Aortic smooth muscle cell (primary cell): Measurements from ENCODE around the gene UMAD1. TPM values are rescaled to one million over a fixed set of nuclear protein-coding genes. Genes with fewer than 3 reads are reported as not detected.

Source experiments
- total RNA-seq: library from RNA; depleted of rRNA; stranded (reverse); fragments of >200 nt; gene quantifications from 2 replicates; pipeline ENCODE4 v1.2.3, GENCODE V29; 2014

The UMAD1 gene
- 14.0 and 14.4 TPM in 2 replicates for total RNA-seq

DNA sequence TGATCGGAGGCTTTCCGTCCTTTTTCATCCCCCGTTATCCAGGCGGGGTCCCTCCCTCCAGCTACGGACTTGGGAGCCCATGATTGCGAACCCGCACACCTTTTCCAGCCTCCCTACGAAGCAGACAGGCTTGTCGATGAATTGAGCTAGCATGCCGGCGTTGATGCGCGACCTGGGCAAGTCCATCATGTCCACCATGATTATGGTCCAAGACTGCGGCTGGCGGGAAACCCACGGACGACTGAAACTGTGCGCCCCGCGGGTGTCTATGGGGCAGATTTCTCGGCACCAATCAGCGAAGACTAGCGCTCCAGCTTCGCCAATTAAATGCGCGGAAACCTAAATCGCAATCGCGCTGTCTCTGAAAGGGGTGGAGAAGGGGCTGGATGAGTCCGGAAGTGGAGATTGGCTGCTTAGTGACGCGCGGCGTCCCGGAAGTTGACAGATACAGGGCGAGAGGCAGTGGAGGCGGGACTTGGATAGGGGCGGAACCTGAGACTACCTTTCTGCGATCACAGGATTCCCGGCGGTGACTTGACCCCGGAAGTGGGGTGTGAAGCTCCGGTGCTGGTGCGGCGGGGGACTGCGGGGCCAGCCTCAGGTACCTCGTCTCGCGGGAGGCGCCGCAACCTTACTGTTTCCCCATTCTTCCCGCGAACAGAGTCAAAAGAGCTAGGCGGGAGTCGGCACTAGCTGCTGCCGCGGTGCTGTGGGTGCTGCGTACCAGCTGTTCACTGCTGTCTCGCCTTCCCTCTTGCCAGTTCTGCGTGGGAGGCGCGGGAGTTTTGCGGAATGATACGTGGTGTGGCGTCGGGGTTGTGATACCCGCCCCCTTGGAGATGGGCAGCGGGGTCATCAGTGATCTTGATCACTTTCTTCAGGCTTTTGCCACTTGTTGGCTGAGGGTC lies at the start of gene UMAD1:
TSS of gene UMAD1 (plus strand) at position 532 of the 908 bp plus-strand sequence. CDS start 32,620 bp downstream, outside the sequence.

DNA sequence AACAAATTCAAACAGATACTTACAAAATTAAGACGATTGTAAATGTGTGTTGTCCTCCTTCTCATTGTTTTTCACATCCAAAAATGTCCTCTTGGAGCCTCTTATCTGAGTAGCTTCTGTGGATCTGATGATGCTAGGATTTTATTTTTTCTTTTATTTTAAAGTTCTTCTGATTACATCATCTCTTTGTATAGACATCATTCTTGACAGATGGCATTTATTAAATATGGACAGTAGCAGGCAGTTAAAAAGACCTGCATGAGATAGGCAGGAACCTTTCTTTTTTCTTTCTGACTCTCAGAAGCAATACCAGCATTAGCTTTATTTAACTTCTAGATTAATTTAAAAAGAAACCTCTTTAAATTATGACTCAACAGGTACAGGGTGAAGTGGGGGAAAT lies 77.9 kb downstream of the UMAD1 start, which contains the start of gene RPA3:
TSS of gene RPA3 (minus strand) at position 116 of the 400 bp plus-strand sequence. CDS start 78,189 bp downstream, outside the sequence.

Other genes with a start within 250 kb of the UMAD1 start
- gene COL28A1, start 104.9 kb upstream of the UMAD1 start, total RNA-seq = 0.06 and 0.13 TPM in 2 replicates
- gene MIOS, start 73.9 kb upstream of the UMAD1 start, total RNA-seq = 26.1 and 27.6 TPM in 2 replicates
- gene RPA3, start 77.9 kb downstream of the UMAD1 start, total RNA-seq = 31.7 and 35.1 TPM in 2 replicates